NCI-H510A (cell line): Measurements from ENCODE around the gene SSNA1.
A peak's percentile ranks its signal among the peaks of the same experiment; 100 is the strongest.
"Not testable (repeated sequence)": the region's sequence is repeated elsewhere in the genome, so short reads cannot be mapped to it uniquely, and the experiment has no call there.

Experiments used
- DNase-seq: peaks from one replicate; lab custom pipeline; 2025; lab: John Stamatoyannopoulos, UW

SSNA1 gene

DNA sequence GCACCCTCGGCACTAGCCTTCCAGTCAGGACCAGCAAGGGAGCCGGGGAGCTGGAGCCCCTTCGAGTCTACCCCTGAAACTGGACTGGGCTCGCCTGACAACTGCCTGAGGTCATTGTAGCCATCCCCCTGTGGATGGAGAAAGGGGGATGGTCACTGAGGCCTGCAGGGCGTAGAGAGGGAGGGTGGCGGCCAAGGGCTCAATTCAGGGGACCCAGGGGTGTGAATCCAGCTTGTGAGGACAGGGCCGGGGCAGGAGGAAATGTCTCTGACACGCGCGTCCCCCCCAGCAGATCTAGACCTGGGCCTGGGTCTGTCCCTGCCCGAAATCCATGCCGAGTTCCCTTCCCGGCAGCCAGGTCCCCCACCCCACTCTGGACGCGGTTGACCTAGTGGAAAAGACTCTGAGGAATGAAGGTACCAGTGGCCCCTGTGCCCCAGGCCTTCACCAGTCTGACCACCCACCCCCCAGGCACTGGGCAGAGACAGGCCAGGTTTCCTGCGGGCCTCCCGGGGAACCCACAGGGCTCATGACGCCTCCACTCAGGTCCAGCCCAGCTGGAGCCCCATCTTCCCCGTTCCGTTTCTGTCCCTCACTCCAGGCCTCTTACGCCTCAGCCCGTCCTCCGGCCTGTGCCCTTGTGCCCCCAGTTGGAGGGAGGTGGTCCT lies 43.0 kb downstream of the SSNA1 start:
- no peak for DNase-seq

DNA sequence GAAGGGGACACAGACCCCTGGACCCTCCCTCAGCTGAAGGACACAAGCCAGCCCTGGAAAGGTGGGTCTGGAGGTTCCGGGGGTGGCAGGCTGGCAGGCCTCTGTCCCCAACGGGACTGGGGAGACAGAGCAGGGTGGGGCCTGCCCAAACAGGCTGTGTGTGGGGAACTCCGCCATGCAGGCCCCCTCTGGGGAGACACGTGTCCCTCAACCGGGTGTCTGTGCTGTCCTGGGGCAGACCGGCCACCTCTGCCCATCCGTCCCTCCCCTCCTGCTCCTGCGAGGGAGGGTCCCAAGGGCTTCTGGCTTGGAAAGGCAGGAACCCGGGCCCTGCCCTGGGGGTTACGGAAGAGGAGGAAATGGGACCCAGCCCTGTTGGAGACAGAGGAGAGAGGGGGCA lies 43.6 kb downstream of the SSNA1 start:
- DNase-seq = no peak

DNA sequence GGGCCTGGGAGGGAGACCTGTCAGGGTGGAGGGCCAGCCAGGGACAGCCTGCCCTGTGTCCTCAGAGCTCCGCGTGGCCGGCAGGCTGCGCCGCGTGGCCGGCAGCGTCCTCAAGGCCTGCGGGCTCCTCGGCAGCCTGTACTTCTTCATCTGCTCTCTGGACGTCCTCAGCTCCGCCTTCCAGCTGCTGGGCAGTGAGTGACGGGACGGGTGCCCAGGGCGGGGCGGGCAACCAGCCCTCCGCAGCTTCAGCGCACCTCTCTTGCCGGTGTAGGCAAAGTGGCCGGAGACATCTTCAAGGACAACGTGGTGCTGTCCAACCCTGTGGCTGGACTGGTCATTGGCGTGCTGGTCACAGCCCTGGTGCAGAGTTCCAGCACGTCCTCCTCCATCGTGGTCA lies 44.0 kb downstream of the SSNA1 start:
- DNase-seq = no peak

DNA sequence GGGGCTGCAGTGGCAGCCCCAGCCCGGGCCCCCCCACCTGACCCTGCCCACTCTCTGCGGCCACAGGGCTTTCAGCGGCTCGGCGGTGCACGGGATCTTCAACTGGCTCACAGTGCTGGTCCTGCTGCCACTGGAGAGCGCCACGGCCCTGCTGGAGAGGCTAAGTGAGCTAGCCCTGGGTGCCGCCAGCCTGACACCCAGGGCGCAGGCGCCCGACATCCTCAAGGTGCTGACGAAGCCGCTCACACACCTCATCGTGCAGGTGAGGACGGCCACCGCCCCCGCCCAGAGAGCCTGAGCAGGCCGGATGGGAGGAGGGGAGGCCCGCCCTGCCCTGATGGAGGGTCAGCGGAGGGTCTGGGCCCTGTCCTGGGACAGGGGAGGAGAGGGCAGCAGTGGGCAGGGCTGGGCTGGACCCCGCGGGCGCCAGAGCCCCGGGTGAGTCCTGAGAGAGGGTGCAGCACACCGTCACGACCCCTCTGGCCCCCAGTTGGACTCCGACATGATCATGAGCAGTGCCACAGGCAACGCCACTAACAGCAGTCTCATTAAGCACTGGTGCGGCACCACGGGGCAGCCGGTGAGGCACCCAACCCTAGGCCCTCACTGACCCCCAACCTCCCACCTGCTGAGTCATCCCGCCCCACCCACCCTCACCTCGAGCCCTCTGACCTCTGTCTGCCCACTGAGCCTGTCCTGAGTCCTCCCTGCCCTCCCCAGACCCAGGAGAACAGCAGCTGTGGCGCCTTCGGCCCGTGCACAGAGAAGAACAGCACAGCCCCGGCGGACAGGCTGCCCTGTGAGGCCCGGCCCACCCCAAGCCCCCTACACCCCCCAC lies 44.9 kb downstream of the SSNA1 start:
- DNase-seq = no peak

DNA sequence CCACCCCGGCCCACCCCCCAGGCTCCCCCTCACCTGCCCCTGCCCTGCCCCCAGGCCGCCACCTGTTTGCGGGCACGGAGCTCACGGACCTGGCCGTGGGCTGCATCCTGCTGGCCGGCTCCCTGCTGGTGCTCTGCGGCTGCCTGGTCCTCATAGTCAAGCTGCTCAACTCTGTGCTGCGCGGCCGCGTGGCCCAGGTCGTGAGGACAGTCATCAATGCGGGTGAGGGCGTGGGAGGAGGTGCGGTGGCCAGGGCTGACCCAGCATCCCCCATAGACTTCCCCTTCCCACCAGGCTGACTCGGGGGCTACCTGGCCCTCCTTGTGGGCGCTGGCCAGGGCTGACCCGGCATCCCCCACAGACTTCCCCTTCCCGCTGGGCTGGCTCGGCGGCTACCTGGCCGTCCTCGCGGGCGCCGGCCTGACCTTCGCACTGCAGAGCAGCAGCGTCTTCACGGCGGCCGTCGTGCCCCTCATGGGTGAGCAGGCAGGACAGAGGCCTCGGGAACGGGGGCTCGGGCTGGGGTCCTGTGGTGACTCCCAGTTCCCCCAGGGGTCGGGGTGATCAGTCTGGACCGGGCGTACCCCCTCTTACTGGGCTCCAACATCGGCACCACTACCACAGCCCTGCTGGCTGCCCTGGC lies 45.7 kb downstream of the SSNA1 start:
- no peak for DNase-seq

DNA sequence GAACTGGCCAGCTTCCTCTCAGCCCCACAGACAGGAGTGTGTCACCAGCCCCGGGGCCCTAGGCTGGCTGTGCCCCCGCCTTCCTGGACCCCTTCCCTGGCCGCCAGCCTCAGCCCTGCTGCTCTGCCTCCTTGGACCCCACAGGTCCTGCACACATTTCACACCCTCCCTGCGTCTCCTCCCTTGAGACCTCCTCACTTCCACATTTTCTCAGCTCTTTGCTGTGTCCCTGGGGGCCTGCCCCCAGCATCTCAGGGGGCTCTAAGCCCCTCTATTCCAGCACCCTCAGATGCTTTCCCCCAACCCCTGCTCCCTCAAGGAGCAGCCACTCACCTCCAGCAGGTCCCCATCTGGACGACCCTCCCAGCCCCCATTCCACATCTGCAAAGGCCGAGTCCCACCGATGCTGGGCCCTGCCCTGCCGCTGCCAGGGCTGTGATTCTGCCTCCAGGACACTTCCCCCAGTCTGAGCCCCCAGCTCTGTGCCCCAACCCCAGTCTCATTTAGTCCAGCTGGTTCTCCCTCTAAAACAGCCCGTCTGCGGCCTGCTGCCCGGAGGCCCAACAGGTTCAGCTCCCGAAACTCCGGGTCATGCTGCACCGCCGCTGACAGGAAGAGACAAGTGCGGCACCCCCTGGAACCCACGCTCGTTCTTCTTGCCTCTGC lies 46.4 kb downstream of the SSNA1 start:
- no peak for DNase-seq

DNA sequence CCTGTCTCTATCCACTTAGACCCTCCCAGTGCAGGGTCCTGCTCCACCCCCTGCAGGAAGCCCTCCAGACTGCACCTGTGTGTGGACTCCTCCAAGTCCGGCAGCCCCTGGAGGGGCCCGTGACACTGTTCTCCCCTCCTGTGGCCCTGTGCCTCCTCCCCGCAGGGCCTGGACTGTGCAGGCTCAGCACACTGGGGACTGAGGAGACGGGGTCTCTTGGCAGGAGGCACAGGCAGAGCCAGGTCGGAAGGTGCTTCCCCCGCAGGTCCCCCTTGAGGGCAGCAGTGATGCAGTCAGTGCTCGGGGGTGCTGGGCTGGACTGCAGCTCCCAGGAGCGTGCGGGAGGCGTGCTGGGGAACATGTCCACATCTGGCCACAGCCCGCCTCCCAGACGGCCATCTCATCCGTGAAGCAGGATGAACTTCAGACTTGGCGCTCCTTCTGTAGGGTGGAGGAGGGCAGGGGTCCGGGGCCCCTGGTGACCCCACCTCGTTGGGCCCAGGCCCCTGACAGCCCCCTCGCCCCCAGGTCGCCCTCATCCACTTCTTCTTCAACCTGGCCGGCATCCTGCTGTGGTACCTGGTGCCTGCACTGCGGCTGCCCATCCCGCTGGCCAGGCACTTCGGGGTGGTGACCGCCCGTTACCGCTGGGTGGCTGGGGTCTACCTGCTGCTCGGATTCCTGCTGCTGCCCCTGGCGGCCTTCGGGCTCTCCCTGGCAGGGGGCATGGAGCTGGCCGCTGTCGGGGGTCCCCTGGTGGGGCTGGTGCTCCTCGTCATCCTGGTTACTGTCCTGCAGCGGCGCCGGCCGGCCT lies 47.2 kb downstream of the SSNA1 start:
- DNase-seq = no peak

DNA sequence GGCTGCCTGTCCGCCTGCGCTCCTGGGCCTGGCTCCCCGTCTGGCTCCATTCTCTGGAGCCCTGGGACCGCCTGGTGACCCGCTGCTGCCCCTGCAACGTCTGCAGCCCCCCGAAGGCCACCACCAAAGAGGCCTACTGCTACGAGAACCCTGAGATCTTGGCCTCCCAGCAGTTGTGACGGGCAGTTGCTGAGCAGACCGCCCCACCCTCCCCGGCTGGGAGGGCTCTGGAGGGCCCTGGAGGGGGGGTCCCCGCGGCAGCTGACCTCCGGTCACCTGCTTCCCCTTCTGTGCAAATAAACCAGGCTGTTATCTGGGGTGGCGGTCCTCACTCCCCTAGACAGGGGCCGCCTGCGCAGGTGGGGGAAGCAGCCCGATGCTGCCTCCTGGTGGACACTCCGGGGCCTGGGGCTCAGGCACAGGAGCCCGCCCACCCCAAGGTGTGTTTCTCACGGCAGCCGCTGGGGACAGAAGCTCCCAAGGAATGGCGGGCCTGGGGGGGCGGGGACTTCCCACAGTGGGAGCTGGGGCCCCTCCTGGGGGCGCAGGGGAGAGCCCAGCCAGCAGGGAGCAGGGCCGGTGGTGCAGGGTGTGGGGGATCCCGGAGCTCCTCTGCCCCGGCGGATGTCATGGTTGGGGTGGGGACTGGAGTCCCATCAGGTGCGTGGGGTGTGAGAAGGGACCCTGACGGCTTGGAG lies 47.9 kb downstream of the SSNA1 start:
- peak; percentile 77 for DNase-seq

DNA sequence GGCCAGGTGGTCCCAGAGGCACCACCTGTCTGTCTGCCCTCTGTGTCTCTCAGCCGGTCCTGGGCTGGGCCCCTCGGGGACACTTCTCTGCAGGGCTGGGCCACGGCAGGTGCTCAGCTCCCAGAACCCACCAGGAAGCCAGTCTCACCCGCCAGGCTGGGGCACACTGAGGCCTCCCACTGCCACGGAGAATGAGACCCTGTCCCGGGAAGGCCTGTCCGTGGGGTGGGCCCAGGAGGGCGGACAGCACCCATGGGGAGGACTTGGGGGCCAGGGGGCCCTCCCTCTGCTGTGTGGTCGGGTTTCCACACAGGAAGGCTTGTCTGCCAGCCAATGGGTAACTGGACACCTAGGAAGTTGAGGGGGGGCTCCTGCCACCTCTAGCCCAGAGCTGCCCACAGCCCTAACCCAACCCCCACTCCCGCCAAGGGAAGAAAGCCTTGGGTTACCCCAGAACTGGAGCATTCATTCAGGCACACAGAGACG lies 48.5 kb downstream of the SSNA1 start:
- no peak for DNase-seq

DNA sequence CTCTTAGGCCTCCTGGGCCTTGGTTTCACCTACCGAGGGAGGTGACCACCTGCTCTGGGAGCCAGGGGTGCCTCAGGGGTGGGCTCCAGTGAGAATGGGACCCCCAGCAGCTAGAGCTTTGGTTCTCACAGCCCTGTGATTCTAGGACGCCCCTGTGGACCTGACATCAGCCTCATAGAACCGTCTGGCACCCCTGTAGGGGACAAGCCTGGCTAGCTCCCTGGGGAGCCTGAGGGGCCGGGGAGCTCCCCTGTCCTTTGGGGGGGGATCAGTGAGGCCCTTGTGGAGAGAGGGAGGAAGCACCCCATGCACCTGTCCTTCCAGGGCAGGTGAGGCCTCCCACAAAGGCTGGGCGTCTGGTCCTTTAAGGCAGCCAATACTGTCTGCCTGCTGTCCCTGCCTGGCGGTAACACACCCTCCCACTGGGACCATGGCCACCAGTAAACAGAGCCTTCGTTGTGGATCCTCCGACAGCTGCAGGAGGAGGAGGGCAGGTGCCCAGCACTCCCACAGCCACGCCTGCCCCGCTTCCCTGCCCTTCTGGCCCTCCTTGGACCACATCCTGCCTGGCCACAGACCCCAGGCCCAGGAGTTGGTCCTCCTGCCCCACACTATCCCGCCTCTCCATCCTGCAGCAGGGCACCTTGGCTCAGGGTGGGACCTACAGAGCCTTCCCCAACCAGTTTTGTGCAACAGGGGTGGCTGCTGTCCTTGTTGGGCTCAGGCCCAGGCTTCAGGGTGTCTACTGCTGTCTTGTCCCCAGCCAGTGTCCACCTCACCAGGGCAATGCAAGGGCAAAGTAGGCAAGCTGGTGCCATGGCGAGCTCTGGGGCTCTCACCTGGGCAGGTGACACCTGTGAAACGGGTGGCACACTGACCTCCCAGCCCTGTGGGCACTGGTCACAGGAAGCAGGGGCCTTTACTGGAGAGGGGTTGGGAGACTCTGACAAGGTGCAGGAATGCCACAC lies 49.6 kb downstream of the SSNA1 start:
- DNase-seq = peak; percentile 73

DNA sequence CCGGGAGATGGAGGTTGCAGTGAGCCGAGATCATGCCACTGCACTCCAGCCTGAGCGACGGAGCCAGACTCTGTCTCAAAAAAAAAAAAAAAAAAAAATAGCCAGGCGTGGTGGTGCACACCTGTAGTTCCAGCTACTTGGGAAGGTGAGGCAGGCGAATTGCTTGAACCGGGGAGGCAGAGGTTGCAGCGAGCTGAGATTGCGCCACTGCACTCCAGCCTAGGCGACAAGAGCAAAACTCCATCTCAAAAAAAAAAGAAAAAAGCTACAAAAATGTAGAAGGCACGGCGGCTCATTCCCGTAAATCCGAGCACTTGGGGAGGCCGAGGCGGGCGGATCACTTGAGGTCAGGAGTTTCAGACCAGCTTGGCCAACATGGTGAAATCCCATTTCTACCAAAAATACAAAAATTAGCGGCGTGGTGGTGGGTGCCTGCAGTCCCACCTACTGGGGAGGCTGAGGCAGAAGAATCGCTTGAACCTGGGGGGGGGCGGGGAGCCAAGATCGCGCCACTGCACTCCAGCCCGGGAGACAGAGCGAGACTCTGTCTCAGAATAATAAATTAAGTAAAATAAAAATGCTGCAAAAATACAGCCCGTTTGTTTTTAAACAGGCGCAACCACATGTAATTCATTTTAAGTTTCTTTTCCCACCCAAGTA lies 51.2 kb downstream of the SSNA1 start:
- not testable (repeated sequence) for DNase-seq
